Keratinocyte (primary cell): ENCODE measurements around the gene CDCA7.

Experiments
- CTCF ChIP-seq, 3 experiments: IDR thresholded peaks in 1 of 3; conservative IDR thresholded peaks in 1 of 3; optimal IDR thresholded peaks in 1 of 3; 2 replicates in 2 of 3; 3 replicates in 1 of 3; pipeline versions ENCODE3 to v1.5.1; 2011; ENCODE audit warnings: low read length in 3 of 3, mild to moderate bottlenecking in 3 of 3, moderate library complexity in 2 of 3, control low read depth in 1 of 3, inconsistent platforms in 1 of 3; ENCODE audit not compliant: insufficient read depth in 2 of 3; ENCODE audit errors: extremely low read depth in 1 of 3
- EZH2 ChIP-seq: IDR thresholded peaks from one replicate; pipeline ENCODE4 v1.6.1; 2012; ENCODE audit warnings: inconsistent platforms, mild to moderate bottlenecking, low read length, moderate library complexity

GRCh38 chr2:173373290-173373689 lies 18.6 kb downstream of the CDCA7 start:
- no peak for TF ChIP-seq CTCF (optimal IDR thresholded peaks at IDR 0.05 in 1 of 3, IDR thresholded peaks at IDR 0.05 in 1 of 3, conservative IDR thresholded peaks at IDR 0.05 in 1 of 3; ENCODE audit: extremely low read depth in 1 of 3, insufficient read depth in 2 of 3, low read length in 3 of 3)
- no peak for TF ChIP-seq EZH2
